Right lobe of liver (tissue), 6 donors: ENCODE measurements around the gene ZBTB48. TPM values are rescaled to one million over a fixed set of nuclear protein-coding genes. Genes with fewer than 3 reads are reported as not detected.

ENCODE experiments used
- ATAC-seq, 4 donors: fragments of 200-7000 bp; cut with Tn5 transposase; one replicate each; pipeline ENCODE4 v1.9.1; 2020; ENCODE audit warnings: mild to moderate bottlenecking in 4 of 4, moderate library complexity in 4 of 4
- DNase-seq, 3 donors: peaks; one replicate each; pipeline ENCODE4 v3.0.0-alpha.2; 2020
- H3K27ac ChIP-seq, 3 donors: fragments of 200-600 bp; one replicate each; pipeline ENCODE4 v1.8.0; 2022
- H3K27me3 ChIP-seq, 2 donors: fragments of 200-600 bp; one replicate each; pipeline ENCODE4 v1.8.0; 2022
- H3K36me3 ChIP-seq, 4 donors: fragments of 200-600 bp; sonication (generic) in 1 of 4; one replicate each; pipeline versions ENCODE4 v1.5.1 to v1.8.0; 2017 to 2022; ENCODE audit warnings: control low read depth in 1 of 4
- H3K4me1 ChIP-seq, 4 donors: fragments of 200-600 bp; sonication (generic) in 1 of 4; one replicate each; pipeline versions ENCODE4 v1.5.1 to v1.8.0; 2017 to 2022; ENCODE audit warnings: control low read depth in 1 of 4
- H3K4me3 ChIP-seq, 3 donors: fragments of 200-600 bp; one replicate each; pipeline ENCODE4 v1.8.0; 2022
- H3K9me3 ChIP-seq, 4 donors: fragments of 200-600 bp; sonication (generic) in 1 of 4; one replicate each; pipeline versions ENCODE4 v1.5.1 to v1.8.0; 2017 to 2022; ENCODE audit warnings: control low read depth in 1 of 4
- CTCF ChIP-seq, 4 donors: fragments of 200-600 bp in 3 of 4; fragments of 450-650 bp in 1 of 4; IDR thresholded peaks; one replicate each; pipeline versions ENCODE4 v1.5.1 to v1.8.0; 2016 to 2022; ENCODE audit warnings: antibody characterized with exemption in 4 of 4, mild to moderate bottlenecking in 2 of 4
- POLR2A ChIP-seq: fragments of 450-650 bp; IDR thresholded peaks from one replicate; pipeline ENCODE4 v1.6.1; 2017; ENCODE audit warnings: antibody characterized with exemption, mild to moderate bottlenecking
- WGBS: methylation state at CpG from one replicate; pipeline ENCODE4 v1.1.6; 2018; ENCODE audit warnings: low coverage, low lambda C conversion rate; ENCODE audit not compliant: insufficient coverage; ENCODE audit errors: missing lambda C conversion rate; 5-methylcytosine and 5-hydroxymethylcytosine counted together
- intact Hi-C, 2 donors: fragments of 100-400 bp; cut with DNase I; formaldehyde crosslinking; loops; one replicate each; pipeline versions ENCODE4 v1.11.2 to v1.14.1; 2022
- long read RNA-seq: library from polyadenylated mRNA; unstranded; transcript quantifications from one replicate; pipeline ENCODE4 v2.0.0, GENCODE V29; 2019
- total RNA-seq, 6 experiments: library from RNA; depleted of rRNA in 2 of 6; stranded (reverse); fragments of >200 nt in 2 of 6; fragmentation: NEBNext Ultra II Directional in 3 of 6; extraction: Animal tissue kit (Norgen Biotek cat#: 25700) in 3 of 6; gene quantifications; one replicate each; pipeline versions ENCODE4 v1.1.0 to v1.2.4, GENCODE V29; 2016 to 2023
- donor health status: DM: no; HTN: yes; CAD: no.
- donor health status: DM: no; HTN: no; CAD: no.
- donor health status: DM: no; HTN: no; CAD: no.
- donor health status: DM: no; HTN: yes; CAD: no.
- donor health status: DM: no; HTN: yes; CAD: no.

ZBTB48 gene
- 10 to 100 TPM in 4 of 6 experiments, 1 to 10 TPM in 2; 5.9 to 43.1 (median 19.5) TPM for total RNA-seq
- long read RNA-seq, partial matches to known transcripts, result 0 of 2 reads
- long read RNA-seq, other reads (novel, unspliced or antisense), result 1 of 2 reads

- peak within 1 kb of the TSS; percentile 87 to 93 (median 92) for H3K27ac ChIP-seq
- H3K27me3 ChIP-seq, result no peaks in the 10 kb centered on the region
- ATAC-seq, result peak; percentile 90 to 94 (median 92)
- TF ChIP-seq POLR2A, result peak; percentile 92
- no peak for TF ChIP-seq CTCF (IDR thresholded peaks at IDR 0.05)
- intact Hi-C loops, result no loop called here
- peak; percentile 100 for DNase-seq
- H3K4me3 ChIP-seq, result peak within 1 kb of the TSS; percentile 74 to 95 (median 91)
- H3K36me3 ChIP-seq, result no peaks in the 10 kb centered on the region
- H3K9me3 ChIP-seq, result no peaks in the 10 kb centered on the region
- peaks cover 0 to 45% (median 24%) of the 10 kb centered on the region in 4 donors for H3K4me1 ChIP-seq
- WGBS, result 68% methylated on average over 5 of the region's 58 CpGs
Measured at GRCh38 chr1:6579374-6580118, at the start of gene ZBTB48. ZBTB48 (plus strand) TSS chr1:6579994; CDS start chr1:6580610, 616 bp downstream.

- Histone ChIP-seq H3K36me3 (peaks cover 0 to 62% (median 29%) of the 10 kb centered on the region in 4 donors), H3K4me1 (peaks cover 0 to 14% (median 0%) of the 10 kb centered on the region in 4 donors), H3K4me3 (no peak overlapping the region), H3K27me3 (no peaks in the 10 kb centered on the region), H3K27ac (no peak overlapping the region), H3K9me3 (no peaks in the 10 kb centered on the region)
- DNase-seq (no peak), ATAC-seq (no peak)
- 96% methylated on average over 7 of the region's 13 CpGs for WGBS
- intact Hi-C loops, result no loop called here
- no peak for TF ChIP-seq CTCF (IDR thresholded peaks at IDR 0.05)
- TF ChIP-seq POLR2A, result no peak
Measured at GRCh38 chr1:6530504-6531160, 49.2 kb upstream of the ZBTB48 start.

- Histone ChIP-seq H3K27me3 (no peaks in the 10 kb centered on the region), H3K4me1 (peaks cover 0 to 14% (median 0%) of the 10 kb centered on the region in 4 donors), H3K36me3 (peaks cover 0 to 52% (median 23%) of the 10 kb centered on the region in 4 donors), H3K27ac (no peak overlapping the region), H3K4me3 (no peak overlapping the region), H3K9me3 (no peaks in the 10 kb centered on the region)
- DNase-seq (no peak), ATAC-seq (no peak)
- 80% methylated on average over 5 of the region's 5 CpGs for WGBS
- intact Hi-C loops, result no loop called here
- TF ChIP-seq CTCF (IDR thresholded peaks at IDR 0.05), result no peak
- no peak for TF ChIP-seq POLR2A
Measured at GRCh38 chr1:6531996-6532395, 47.8 kb upstream of the ZBTB48 start.

DNA sequence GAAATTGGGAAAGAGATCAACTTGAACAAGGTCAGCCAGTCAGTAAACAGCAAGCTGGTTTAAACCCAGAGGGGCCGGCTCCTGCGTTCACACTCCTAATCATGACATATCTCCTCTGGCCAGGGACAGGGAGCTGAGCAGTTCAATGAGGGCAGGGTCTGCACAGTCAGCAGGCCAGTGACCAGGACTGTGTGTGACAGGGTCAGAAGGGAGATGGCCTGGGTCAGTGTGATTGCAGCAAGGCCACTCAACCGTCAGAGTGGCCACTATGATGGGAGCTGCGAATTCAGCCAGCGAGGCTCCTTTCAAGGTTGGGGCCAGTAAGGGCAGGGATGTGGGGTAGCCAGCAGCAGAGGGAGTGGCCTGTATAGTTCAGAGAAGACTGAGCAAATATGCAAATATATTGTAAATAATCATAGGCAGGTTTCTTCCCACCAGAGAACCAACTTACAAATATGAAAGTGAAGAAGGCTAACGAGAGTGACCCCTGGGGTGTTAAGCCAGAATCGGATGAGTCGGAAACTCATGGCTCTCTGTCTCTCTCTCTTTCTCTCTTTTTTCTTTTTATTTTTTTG lies 45.5 kb upstream of the ZBTB48 start:
- H3K4me1 ChIP-seq, result peaks cover 0 to 14% (median 0%) of the 10 kb centered on the region in 4 donors
- DNase-seq (peak in 2 of 3 donors; percentile 68 to 70), ATAC-seq (peak in 3 of 4 donors; percentile 57 to 89 (median 63))
- H3K27me3 ChIP-seq, result no peaks in the 10 kb centered on the region
- 42% methylated on average over 8 of the region's 8 CpGs for WGBS
- intact Hi-C loops, result no loop called here
- H3K27ac ChIP-seq, result peak overlapping the region in 1 of 3 donors; percentile 22
- H3K9me3 ChIP-seq, result no peaks in the 10 kb centered on the region
- peaks cover 0 to 43% (median 16%) of the 10 kb centered on the region in 4 donors for H3K36me3 ChIP-seq
- no peak for TF ChIP-seq POLR2A
- no peak for TF ChIP-seq CTCF (IDR thresholded peaks at IDR 0.05)
- no peak overlapping the region for H3K4me3 ChIP-seq
